ENCODE measurements around the gene SMAD3. TPM values are rescaled to one million over a fixed set of nuclear protein-coding genes. Genes with fewer than 3 reads are reported as not detected.

SMAD3 gene
- total RNA-seq, 1 experiment from 2014 or later: 21.9 TPM

GRCh38 chr15:67105065-67105951 lies 39.9 kb downstream of the SMAD3 start:
- in situ Hi-C loops (cut with HindIII; ENCODE audit: low sequenced_read_pairs): no loop called here
- no peak for DNase-seq (ENCODE audit: low spot score)

- in situ Hi-C loops (cut with HindIII; ENCODE audit: low sequenced_read_pairs): no loop called here
These were observed 40.8 kb downstream of the SMAD3 start for GRCh38 chr15:67105991-67106763.

GRCh38 chr15:67106764-67107013 lies 41.3 kb downstream of the SMAD3 start:
- in situ Hi-C loops (cut with HindIII; ENCODE audit: low sequenced_read_pairs): no loop called here
- no peak for DNase-seq (ENCODE audit: low spot score)

More at GRCh38 chr15:67105991-67106763, 40.8 kb downstream of the SMAD3 start:
- DNase-seq (ENCODE audit: low spot score): no peak

GRCh38 chr15:67107014-67107812 lies 41.8 kb downstream of the SMAD3 start:
- in situ Hi-C loops (cut with HindIII; ENCODE audit: low sequenced_read_pairs): no loop called here
- DNase-seq (ENCODE audit: low spot score): no peak

GRCh38 chr15:67108122-67108961 lies 42.9 kb downstream of the SMAD3 start:
- DNase-seq (ENCODE audit: low spot score): no peak
- in situ Hi-C loops (cut with HindIII; ENCODE audit: low sequenced_read_pairs): no loop called here

- no peak for DNase-seq (ENCODE audit: low spot score)
- in situ Hi-C loops (cut with HindIII; ENCODE audit: low sequenced_read_pairs): no loop called here
These were observed 44.0 kb downstream of the SMAD3 start for GRCh38 chr15:67109141-67110034.

GRCh38 chr15:67110361-67110781 lies 45.0 kb downstream of the SMAD3 start:
- DNase-seq (ENCODE audit: low spot score): no peak
- in situ Hi-C loops (cut with HindIII; ENCODE audit: low sequenced_read_pairs): no loop called here

GRCh38 chr15:67110958-67111864 lies 45.8 kb downstream of the SMAD3 start:
- no peak for DNase-seq (ENCODE audit: low spot score)
- in situ Hi-C loops (cut with HindIII; ENCODE audit: low sequenced_read_pairs): no loop called here

GRCh38 chr15:67114046-67114445 lies 48.6 kb downstream of the SMAD3 start:
- DNase-seq (ENCODE audit: low spot score): no peak
- in situ Hi-C loops (cut with HindIII; ENCODE audit: low sequenced_read_pairs): no loop called here

- DNase-seq (ENCODE audit: low spot score): no peak
- in situ Hi-C loops (cut with HindIII; ENCODE audit: low sequenced_read_pairs): no loop called here
These were observed 49.6 kb downstream of the SMAD3 start for GRCh38 chr15:67114846-67115585.

GRCh38 chr15:67115586-67115969 lies 50.2 kb downstream of the SMAD3 start:
- in situ Hi-C loops (cut with HindIII; ENCODE audit: low sequenced_read_pairs): no loop called here
- no peak for DNase-seq (ENCODE audit: low spot score)

- in situ Hi-C loops (cut with HindIII; ENCODE audit: low sequenced_read_pairs): no loop called here
- DNase-seq (ENCODE audit: low spot score): no peak
These were observed 51.3 kb downstream of the SMAD3 start for GRCh38 chr15:67116742-67117141.

- in situ Hi-C loops (cut with HindIII; ENCODE audit: low sequenced_read_pairs): no loop called here
- no peak for DNase-seq (ENCODE audit: low spot score)
These were observed 52.0 kb downstream of the SMAD3 start for GRCh38 chr15:67117370-67117769.

- in situ Hi-C loops (cut with HindIII; ENCODE audit: low sequenced_read_pairs): no loop called here
- no peak for DNase-seq (ENCODE audit: low spot score)
These were observed 53.4 kb downstream of the SMAD3 start for GRCh38 chr15:67118808-67119207.

- in situ Hi-C loops (cut with HindIII; ENCODE audit: low sequenced_read_pairs): no loop called here
- DNase-seq (ENCODE audit: low spot score): no peak
These were observed 53.9 kb downstream of the SMAD3 start for GRCh38 chr15:67119238-67119846.

Measured in G401 (cell line).